Thoracic aorta (tissue), 2 donors: ENCODE results near the gene TMEM263. TPM values are rescaled to one million over a fixed set of nuclear protein-coding genes. Genes with fewer than 3 reads are reported as not detected.

ENCODE experiments used
- ATAC-seq: fragments of 150-250 bp; one replicate; pipeline ENCODE4 v1.8.0; 2017; ENCODE audit warnings: low read depth; ENCODE audit not compliant: insufficient number of reproducible peaks, low FRiP score
- DNase-seq: peaks from one replicate; pipeline ENCODE4 v3.0.0-alpha.2; 2020; ENCODE audit warnings: low spot score
- H3K27ac ChIP-seq, 2 donors: fragments of 200-600 bp; sonication (generic); 1 replicate in 1 of 2; 2 replicates in 1 of 2; pipeline ENCODE4 v1.5.1; 2016; ENCODE audit warnings: mild to moderate bottlenecking in 2 of 2, moderate library complexity in 2 of 2
- H3K27me3 ChIP-seq: fragments of 200-600 bp; sonication (generic); replicated peaks from 2 replicates; pipeline ENCODE4 v1.6.0; 2016; ENCODE audit warnings: mild to moderate bottlenecking; ENCODE audit not compliant: insufficient read depth
- H3K36me3 ChIP-seq: fragments of 200-600 bp; sonication (generic); one replicate; pipeline ENCODE4 v1.5.1; 2016
- H3K4me1 ChIP-seq, 2 donors: fragments of 200-600 bp; sonication (generic); 1 replicate in 1 of 2; 2 replicates in 1 of 2; pipeline versions ENCODE4 v1.5.1 to v1.6.0; 2016; ENCODE audit warnings: low read depth in 2 of 2, mild to moderate bottlenecking in 1 of 2; ENCODE audit not compliant: control insufficient read depth in 1 of 2
- H3K4me3 ChIP-seq: fragments of 200-600 bp; sonication (generic); 2 replicates; pipeline ENCODE4 v1.5.1; 2016; ENCODE audit warnings: mild to moderate bottlenecking
- H3K9me3 ChIP-seq: fragments of 200-600 bp; sonication (generic); 2 replicates; pipeline ENCODE4 v1.5.1; 2016
- CTCF ChIP-seq: fragments of 200-600 bp; sonication (generic); IDR thresholded peaks from one replicate; pipeline ENCODE4 v1.5.1; 2019; ENCODE audit warnings: antibody characterized with exemption
- total RNA-seq, 2 donors: library from RNA; depleted of rRNA; stranded (reverse); fragments of >200 nt; gene quantifications; one replicate each; pipeline versions ENCODE4 v1.1.0 to v1.2.3, GENCODE V29; 2016

TMEM263 gene
- 10 to 100 TPM; 32.2 to 57.8 TPM for total RNA-seq

- H3K27ac ChIP-seq, result peak within 1 kb of the TSS; percentile 98
- no peaks in the 10 kb centered on the region for H3K27me3 ChIP-seq
- ATAC-seq (peak; percentile 81), DNase-seq (peak; percentile 58)
- no peaks in the 10 kb centered on the region for H3K36me3 ChIP-seq
- H3K9me3 ChIP-seq, result no peaks in the 10 kb centered on the region
- TF ChIP-seq CTCF, result no peak
- H3K4me1 ChIP-seq, result peaks cover 20 to 29% of the 10 kb centered on the region in 2 donors
- H3K4me3 ChIP-seq, result peak within 1 kb of the TSS; percentile 97
These were observed at the start of gene TMEM263 for GRCh38 chr12:106955377-106956047. Gene TMEM263, plus strand, starts transcription at chr12:106955907. Its CDS starts 11,210 bp downstream, at chr12:106967117.

GRCh38 chr12:106906715-106907114 lies 49.0 kb upstream of the TMEM263 start:
- no peak for DNase-seq
- H3K27me3 ChIP-seq, result no peaks in the 10 kb centered on the region
- H3K4me3 ChIP-seq, result no peak overlapping the region
- no peak overlapping the region for H3K27ac ChIP-seq
- TF ChIP-seq CTCF, result no peak
- no peaks in the 10 kb centered on the region for H3K36me3 ChIP-seq
- no peaks in the 10 kb centered on the region for H3K9me3 ChIP-seq
- no peak for ATAC-seq
- peaks cover 0 to 5% of the 10 kb centered on the region in 2 donors for H3K4me1 ChIP-seq

- no peaks in the 10 kb centered on the region for H3K27me3 ChIP-seq
- TF ChIP-seq CTCF, result no peak
- no peak overlapping the region for H3K4me3 ChIP-seq
- DNase-seq, result no peak
- peaks cover 0 to 5% of the 10 kb centered on the region in 2 donors for H3K4me1 ChIP-seq
- no peak for ATAC-seq
- H3K36me3 ChIP-seq, result no peaks in the 10 kb centered on the region
- H3K27ac ChIP-seq, result no peak overlapping the region
- H3K9me3 ChIP-seq, result no peaks in the 10 kb centered on the region
These were observed 48.3 kb upstream of the TMEM263 start for GRCh38 chr12:106907411-106907810.

GRCh38 chr12:106907846-106908245 lies 47.9 kb upstream of the TMEM263 start:
- no peaks in the 10 kb centered on the region for H3K36me3 ChIP-seq
- no peaks in the 10 kb centered on the region for H3K9me3 ChIP-seq
- H3K27me3 ChIP-seq, result no peaks in the 10 kb centered on the region
- TF ChIP-seq CTCF, result no peak
- H3K4me3 ChIP-seq, result no peak overlapping the region
- H3K4me1 ChIP-seq, result peaks cover 0 to 5% of the 10 kb centered on the region in 2 donors
- no peak for ATAC-seq
- no peak for DNase-seq
- no peak overlapping the region for H3K27ac ChIP-seq

GRCh38 chr12:106908561-106908960 lies 47.1 kb upstream of the TMEM263 start:
- Histone ChIP-seq H3K36me3 (no peaks in the 10 kb centered on the region), H3K9me3 (no peaks in the 10 kb centered on the region), H3K27me3 (no peaks in the 10 kb centered on the region), H3K4me3 (no peak overlapping the region), H3K27ac (no peak overlapping the region), H3K4me1 (peaks cover 0 to 5% of the 10 kb centered on the region in 2 donors)
- ATAC-seq (no peak), DNase-seq (no peak)
- no peak for TF ChIP-seq CTCF
